NCI-H446 treated with DMSO at 0.1 percent for 48 hours (cell line): ENCODE results near the gene CDKN2B-AS1.

ENCODE experiments used
- DNase-seq: peaks from one replicate; lab custom pipeline; 2025; lab: John Stamatoyannopoulos, UW

The CDKN2B-AS1 gene

DNA sequence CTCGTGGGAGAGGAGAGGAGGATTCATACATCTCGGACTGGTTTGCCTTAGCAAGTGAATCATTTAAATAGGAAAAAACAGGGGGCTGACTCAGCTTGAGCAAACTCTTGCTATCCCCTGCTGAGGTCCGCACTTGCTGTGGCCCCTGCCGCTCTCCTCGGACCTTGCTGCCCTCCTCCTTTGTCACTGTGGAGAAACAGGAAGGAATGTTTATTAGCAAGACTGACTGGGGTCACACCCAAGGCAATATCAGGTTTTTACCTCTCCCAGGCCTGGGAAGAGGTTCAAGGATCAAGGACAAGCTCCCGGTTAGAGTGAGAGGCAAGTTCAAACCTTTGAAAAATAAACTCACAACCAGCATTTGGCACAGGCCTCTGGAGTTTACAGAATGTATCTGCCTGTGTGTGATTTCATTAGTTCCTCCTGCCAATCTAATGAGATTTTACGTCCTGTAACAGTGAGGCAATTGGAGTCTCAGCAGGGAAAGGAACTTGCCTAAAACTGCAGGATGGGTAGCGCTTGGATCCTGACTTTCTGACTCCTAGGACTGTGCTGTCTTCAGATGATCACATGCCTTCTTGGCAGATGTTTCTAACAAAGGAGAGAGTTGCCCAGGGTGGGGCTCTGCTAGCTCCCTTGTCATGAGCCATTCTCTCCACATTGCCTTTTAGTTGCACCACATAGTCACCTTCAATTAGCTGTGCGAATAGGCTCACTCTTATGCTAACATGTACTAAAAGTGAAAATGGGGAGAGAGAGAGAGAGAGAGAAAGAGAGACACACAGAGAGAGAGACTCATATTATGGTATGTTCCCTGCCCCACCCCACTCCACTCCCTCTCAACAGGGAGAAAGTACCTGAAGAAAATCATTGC, 123.2 kb downstream of the CDKN2B-AS1 start:
- no peak for DNase-seq

DNA sequence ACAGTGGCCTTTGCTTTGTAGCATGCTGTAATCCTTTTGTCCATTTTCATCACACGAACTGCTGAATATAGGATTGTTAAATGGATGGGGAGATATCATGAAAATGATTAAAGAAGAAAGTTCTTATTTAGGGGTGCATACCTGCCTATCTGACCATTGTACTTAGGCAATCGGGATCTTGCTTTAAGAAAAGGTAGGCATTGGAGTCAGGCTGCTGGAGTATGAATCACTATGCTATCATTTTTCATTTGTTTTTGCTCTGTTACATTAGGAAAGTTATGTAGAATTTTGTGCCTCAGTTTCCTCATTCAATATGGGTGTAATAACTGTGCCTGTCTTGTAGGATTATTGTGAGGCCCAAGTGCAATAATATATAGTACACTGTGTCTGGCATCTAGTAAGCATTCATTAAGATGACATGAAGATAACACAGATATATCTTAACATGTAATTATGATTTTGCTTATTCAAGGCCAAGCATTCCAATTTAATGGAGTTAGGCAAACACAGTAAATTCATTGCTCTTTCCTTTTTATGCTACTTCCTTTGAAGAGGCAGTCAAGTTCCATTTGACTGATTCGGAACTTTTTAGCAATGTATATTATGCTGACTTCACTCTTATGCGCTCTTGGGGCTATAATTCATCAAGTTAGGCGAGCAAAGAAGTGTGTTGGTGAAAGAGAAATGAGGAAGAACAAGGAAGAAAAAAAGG, 124.4 kb downstream of the CDKN2B-AS1 start:
- DNase-seq, result no peak

DNA sequence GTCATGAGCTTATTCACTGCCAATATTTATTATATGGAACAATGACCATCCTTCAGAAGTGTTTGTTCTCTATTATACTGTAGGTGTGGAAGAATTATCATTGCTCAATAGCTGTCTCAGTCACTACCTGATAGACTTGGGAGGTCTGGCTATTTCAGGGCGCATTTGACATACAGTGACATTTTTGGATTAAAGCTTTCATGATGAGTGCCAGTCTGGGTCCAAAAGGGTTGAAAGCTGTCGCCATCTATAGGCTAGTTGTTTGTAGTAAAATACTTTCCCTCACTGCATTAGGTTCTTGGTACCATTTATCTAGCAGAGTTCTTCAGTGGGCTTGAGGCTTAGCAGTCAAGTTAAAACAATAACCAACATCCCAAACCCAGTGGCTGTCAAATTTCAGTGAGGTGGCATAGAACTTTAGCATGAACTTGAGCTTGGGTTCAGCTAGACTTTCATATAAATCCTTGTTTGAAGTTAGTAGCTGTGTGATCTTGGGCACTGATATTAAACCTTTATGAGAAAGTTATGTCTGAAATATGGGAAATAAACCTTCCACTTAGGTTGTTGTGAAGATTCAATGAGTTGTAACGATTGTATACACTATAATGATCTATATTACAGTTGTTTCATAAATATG, 125.0 kb downstream of the CDKN2B-AS1 start:
- DNase-seq, result peak; percentile 35

DNA sequence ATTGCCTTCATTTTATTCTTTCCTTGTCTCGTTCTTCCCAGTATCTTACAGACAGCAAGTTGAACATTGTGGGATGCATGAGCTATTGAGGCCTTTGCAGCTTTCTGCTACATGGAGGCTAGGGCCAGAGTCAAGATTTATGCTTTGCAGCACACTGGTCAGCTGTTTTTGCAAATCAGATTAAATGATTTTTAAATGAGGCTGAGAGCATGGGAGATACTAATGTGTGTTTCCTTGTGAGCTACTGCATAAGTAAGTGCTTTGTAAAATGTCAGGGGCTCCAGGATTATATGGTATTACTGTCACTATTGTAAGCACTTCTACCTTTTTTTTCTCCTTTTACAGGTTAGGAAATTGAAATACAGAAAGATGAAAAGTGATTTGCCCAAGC, 125.6 kb downstream of the CDKN2B-AS1 start:
- no peak for DNase-seq

DNA sequence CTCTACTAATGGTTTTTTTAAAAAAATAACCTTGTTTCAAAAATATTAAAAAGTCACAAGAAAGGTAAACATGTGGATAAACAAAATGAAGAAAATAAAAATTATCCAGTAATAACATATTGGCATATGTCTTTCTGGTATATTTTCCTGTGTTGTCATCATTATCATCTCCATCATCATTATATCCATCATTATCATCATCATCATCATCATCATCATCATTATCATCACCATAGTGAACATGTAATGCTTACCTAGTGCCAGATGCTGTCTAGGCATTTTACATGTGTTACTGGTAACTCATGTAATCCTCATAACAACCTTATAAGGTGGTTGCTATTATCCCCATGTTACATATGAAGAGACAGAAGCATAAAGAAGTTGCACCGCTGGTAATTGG, 126.0 kb downstream of the CDKN2B-AS1 start:
- no peak for DNase-seq

DNA sequence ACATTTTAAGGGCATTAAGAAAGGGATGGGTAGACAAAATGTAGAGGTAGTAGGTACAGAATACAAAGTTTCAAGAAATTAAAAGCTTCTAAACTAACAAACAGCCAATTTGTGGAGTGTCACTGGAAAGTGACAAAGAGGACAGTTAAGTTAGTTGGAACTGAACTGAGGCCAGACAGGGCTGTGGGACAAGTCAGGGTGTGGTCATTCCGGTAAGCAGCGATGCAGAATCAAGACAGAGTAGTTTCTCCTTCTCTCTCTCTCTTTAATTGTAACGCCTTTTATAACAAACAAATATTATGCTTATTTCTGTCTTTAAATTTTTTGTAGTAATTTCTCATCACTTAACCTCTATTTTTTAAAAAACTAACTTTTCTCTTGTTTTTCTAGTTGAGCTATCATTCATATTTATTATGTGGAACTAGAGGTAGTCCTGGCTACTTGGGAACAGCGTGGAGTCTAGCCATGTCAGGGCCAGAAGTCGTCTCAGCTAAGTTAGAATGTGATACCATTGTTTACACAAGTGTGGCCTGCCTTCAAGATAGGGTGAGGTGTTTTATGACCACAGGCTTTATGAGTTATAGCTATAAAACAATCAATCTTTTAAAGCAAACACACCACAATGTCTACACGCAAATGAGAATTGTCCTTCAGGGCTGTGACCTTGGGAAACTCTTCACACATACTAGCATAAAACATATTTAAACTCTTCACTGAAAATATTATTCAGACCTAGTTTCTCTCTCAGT, 129.8 kb downstream of the CDKN2B-AS1 start:
- no peak for DNase-seq

DNA sequence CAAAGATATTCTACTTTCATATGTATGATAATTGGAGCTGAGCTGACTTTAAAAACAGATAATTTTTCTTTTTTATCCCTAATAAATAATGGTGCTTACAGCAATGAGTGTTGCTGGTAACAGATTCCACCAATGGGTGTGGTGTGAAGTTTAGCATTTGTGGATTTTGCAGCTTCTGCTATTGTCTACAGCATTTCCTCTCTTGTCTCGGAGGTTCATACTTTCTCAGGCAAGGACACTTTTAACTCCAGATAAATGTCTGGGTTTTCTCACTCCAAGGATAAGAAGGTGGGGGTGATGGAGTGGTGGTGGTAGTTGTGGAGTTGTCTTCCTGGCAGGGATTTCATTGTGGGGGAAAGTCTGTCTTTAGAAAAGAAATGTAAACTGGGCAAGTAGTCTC, 134.5 kb downstream of the CDKN2B-AS1 start:
- no peak for DNase-seq

DNA sequence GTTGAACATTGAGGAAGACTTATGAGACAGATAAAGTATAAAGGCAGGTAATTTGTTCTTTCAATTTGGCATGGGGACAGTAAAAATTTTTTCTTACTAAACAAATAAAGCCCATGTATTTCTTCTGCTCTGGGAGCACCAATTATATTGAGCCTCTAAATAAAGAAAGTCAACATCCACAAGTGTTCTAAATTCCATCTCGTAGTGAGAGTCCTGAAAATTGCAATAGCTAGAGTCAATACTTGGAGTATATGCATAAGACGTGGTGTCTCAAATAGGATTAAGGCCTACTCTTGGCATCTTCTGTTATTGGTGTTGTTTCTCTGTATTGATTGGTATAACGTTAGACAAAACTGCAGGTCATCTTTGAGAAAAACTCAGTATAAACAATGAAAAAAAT, 135.0 kb downstream of the CDKN2B-AS1 start:
- DNase-seq, result no peak

DNA sequence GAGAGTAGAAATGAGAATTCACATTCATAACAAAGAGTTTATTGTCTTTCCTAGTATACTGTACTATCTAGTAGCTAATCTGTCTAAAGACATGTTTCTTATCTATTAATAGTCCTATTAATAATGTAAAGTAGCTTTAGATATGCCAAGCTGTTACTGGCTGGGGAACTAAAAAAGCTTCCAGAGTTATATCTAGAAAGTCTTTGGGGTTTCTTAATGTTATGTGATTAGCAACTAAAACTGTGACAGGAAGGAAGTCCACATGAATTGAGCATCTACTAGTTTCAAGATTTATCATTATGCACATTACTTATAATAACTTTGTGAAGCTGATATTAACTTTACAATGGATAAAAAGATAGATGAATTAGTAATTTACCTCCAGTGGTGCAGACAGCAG, 137.2 kb downstream of the CDKN2B-AS1 start:
- no peak for DNase-seq

DNA sequence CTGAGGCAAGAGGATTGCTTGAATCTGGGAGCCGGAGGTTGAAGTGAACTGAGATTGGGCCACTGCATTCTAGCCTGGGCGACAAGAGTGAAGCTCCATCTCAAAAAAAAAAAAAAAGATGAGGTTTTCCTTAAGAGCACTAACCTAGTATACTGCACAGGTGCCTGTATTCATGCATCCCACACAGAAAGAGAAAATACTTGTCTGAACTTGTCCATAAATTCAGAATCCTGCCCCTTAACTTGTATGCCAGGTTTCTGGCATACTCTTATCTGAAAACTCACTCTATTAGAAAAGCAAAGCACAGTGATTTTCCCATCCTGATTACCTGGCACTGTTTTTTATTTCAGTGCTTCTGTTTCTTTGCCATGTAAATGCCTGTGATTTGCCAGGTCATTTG, 139.8 kb downstream of the CDKN2B-AS1 start:
- no peak for DNase-seq

DNA sequence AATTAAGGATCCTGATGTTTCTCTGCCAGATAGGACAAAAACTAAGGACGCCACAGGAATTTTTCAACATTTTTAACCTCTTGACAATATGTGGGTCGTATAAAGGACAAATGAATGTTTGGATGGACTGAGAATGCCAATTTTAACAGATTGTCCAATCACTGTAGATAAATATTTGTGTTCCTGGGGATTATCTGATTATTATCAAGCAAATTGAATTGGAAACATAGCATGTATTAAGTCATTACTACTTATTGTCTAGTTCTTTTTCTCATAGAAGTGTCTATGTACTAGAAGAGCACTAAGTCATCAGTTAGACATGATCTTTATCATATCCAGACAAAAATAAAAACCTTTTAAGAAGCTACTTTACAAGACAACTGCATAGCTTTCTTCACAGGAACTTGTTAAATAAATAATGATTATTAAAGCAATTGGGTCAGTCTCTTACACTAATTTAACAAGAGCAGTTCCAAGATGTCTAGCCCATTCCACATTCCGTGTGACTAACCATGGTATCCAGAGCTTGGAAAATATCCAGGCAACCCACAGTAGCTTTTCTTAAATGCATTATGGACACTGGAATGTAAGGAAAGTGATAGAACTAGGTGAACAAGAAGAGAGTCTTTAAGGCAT, 142.0 kb downstream of the CDKN2B-AS1 start:
- DNase-seq, result no peak

DNA sequence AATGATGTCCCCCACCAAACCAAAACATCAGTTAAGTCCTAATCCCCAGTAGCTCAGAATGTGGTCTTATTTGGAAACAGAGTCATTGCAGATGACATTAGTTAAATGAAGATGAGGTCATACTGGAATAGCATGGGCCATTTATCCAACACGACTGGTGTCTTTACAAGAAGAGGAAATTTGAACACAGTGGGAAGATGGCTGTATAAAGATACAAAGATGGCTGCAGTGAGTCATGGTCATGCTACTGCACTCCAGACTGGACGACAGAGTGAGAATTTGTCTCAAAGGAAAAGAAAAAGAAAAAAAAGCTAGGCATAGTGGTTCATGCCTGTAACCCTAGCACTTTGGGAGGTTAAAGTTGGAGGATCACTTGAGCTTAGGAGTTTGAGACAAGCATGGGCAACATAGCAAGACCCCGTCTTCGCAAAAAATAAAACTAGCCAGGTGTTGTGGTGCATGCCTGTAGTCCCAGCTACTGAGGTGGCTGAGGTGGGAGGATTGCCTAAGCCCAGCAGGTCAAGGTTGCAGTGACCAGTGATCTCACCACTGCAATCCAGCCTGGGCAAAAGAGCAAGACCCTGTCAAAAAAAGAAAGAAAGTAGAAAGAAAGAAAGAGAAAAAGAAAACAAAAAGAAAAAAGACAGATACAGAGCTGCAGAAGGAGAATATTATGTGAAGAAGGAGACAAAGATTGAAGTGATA, 144.5 kb downstream of the CDKN2B-AS1 start:
- DNase-seq, result no peak

DNA sequence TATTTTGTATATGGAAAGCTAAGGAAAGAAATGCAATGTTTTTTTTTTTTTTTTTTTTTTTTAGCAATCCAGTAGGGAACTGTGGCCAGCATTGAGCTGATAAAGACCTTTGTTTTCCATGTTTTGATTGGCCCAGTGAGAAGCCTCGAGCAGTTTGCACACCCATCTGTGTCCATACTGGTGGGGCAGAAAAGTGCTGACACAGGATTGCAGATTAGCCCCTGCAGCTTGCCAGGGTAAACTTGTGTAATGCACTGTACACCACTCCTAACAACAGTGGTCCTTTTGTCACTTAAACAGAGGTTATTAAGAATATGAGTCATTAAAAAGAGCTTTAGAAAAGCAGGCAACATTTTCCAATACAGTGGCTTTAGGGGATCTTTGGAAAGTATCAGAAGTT, 147.3 kb downstream of the CDKN2B-AS1 start:
- DNase-seq, result no peak

DNA sequence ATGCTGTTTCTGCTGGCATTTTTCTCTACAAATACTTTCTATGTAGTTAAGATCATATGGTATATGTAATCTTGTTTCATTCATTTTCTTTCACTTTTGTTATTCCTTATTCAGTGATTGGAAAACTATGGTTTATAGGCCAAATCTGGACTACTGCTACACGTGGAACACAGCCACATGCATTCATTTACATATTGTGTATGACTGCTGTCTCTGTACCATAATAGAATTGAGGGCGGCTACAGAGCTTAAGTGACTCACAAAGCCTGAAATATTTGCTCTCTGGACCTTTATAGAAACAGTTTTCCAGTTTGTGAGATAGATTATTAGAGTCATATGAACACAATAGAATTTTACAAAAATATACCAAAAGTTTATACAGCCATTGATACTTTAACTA, 148.1 kb downstream of the CDKN2B-AS1 start:
- no peak for DNase-seq

DNA sequence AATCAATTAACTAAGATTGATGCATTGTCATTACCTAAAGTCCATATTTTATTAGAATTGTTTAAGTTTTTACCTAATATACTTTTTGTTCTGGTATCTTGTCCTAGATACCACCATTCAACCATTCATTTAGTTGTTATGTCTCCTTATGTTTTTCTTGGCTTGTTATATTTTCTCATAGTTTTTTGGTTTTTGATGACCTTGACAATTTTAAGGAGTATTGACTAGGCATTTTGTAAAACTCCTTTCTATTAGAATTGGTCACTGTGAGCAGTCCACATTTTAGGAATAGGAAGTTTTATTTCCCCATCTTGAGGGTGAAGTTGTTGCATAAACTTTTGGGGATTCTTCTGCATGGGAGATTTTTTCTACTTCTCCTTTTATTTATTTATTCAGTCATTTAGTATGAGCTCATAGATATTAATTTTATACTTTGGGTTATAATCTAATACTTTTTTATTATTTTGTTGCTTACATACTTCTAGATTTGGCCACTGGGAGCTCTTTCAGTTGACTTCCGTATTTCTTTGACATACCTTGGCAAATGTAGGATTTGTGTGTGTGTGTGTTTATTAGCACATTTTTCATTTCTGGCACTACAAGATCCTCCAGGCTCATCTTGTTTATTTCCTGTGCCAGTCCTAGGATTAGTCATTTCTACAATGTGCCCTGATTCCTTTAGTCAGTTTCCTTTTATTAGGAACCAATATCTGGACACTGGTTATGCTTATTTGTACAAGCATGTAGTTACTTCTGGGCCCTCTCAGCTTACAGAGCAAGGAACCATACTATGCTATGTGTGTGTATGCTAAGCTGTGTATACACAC, 149.4 kb downstream of the CDKN2B-AS1 start:
- no peak for DNase-seq

DNA sequence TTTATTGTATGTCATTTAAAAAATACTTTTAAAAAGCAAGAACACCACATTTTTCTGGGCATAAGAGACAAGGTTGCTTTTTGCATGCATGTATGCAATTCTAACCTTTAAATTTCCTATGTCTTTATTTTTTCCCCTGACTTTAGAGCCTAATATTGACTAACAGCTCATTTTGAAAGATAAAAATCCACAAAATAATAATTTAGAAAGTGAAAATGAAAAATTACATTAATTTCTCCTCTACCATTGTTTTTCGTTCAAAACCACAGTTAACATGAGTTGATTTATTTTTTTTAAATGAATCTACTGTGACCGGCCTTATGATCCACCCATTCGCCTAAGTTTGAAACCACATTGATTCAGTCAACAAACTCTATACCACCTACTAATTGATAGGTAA, 152.0 kb downstream of the CDKN2B-AS1 start:
- DNase-seq, result no peak

DNA sequence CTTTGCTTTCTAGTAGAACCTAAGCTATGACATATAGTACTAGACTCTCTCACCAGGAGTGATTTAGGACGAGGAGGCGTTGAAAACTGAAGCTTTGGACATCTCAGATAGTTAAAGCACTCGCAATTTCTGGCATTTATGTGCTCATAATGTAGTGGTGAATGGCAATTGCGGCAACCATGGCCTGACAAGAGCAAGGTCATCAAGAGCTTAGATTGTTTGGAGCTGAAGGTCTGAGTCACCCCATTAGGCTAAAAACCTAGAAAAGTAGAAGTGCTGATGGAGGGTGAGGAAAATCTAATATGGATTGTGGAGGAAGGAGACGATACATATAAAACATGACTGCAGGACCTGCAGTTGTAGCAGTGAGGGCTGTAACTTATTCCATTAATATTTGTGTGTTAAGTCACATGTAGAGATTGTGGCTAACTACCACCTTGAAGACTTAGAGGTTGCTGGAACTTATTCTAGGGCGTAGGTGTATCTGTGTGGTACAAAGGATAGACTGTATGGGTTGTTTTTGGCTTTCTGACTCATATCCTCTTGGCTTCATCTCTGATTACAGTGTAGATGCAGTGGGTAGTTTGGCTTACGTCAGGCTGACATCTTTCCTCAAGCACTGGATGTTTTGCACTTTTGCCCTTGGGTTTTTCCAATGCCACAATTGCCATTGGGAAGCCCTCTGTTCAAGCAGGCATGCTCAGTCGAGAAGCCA, 153.4 kb downstream of the CDKN2B-AS1 start:
- no peak for DNase-seq

DNA sequence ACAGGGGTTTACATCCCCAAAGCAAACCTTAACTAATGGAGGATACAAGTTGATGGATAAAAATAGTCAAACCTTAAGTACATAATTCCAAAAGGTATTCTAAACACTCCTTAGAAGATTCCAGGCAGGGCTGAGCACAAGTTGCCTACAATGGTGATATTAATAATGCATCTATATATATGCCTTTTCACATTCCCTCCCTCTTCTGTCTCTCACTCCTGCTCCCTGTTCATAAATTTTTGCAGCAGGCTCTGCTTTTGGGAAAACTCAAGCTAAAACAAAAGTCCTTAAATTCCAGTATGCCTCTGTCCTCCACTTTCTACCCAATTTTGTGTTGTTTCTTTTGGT, 153.9 kb downstream of the CDKN2B-AS1 start:
- no peak for DNase-seq

DNA sequence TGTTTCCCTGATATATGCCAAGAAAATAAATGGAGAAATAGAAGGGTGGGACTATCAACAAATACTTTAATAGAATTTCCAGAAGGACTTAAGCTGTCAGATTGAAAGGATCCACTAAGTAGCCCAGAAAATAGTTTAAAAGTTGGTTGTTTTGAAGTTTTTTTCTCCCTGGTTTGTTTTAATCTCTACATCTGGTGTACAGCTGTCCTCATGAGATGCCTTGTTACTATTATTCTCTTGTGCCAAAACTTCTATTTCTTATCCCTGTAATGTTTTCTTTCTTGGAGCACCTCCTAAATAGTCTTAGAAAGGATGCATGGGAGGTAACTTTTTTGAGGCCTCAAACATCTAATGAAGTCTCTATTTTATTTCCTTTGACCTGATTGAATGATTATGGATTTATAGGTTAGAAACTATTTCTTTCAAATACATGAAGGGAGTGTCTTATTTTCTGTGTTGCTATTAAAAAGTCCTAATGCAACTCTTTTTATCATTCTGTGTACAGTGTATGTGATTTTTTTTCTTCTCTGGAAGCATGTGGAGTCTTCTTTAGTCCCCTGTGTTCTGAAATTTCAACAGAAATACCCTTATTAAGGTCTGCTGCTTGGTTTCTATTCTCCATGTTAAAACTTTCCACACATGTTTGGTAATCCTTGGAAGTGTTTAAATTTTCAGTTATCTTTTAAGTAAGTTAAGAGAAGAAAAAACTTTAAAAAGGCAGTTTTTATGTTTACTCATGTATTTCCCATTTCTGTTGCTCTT, 154.5 kb downstream of the CDKN2B-AS1 start:
- DNase-seq, result no peak
